ENCODE measurements around the gene KLHDC7A.

The KLHDC7A gene

GRCh38 chr1:18508084-18508483 is 27.4 kb downstream of the KLHDC7A start:
- no peak for DNase-seq (ENCODE audit: low read depth)

- no peak for DNase-seq (ENCODE audit: low read depth)
Measured at GRCh38 chr1:18511149-18511873, 30.6 kb downstream of the KLHDC7A start.

- DNase-seq (ENCODE audit: low read depth), result no peak
Measured at GRCh38 chr1:18511874-18512150, 31.1 kb downstream of the KLHDC7A start.

GRCh38 chr1:18512883-18513282 is 32.2 kb downstream of the KLHDC7A start:
- DNase-seq (ENCODE audit: low read depth), result no peak

GRCh38 chr1:18513995-18514394 is 33.3 kb downstream of the KLHDC7A start:
- DNase-seq (ENCODE audit: low read depth), result no peak

GRCh38 chr1:18515120-18515667 is 34.5 kb downstream of the KLHDC7A start:
- DNase-seq (ENCODE audit: low read depth), result no peak

- DNase-seq (ENCODE audit: low read depth), result no peak
Measured at GRCh38 chr1:18516473-18516872, 35.7 kb downstream of the KLHDC7A start.

GRCh38 chr1:18526436-18527275 is 45.9 kb downstream of the KLHDC7A start:
- DNase-seq (ENCODE audit: low read depth), result no peak

GRCh38 chr1:18527514-18527913 is 46.8 kb downstream of the KLHDC7A start:
- DNase-seq (ENCODE audit: low read depth), result no peak

- no peak for DNase-seq (ENCODE audit: low read depth)
Measured at GRCh38 chr1:18527921-18528320, 47.2 kb downstream of the KLHDC7A start.

GRCh38 chr1:18528616-18529015 is 47.9 kb downstream of the KLHDC7A start:
- no peak for DNase-seq (ENCODE audit: low read depth)

GRCh38 chr1:18529714-18530113 is 49.0 kb downstream of the KLHDC7A start:
- no peak for DNase-seq (ENCODE audit: low read depth)

GRCh38 chr1:18530587-18531502 is 50.1 kb downstream of the KLHDC7A start:
- no peak for DNase-seq (ENCODE audit: low read depth)

- DNase-seq (ENCODE audit: low read depth), result no peak
Measured at GRCh38 chr1:18531503-18531845, 50.7 kb downstream of the KLHDC7A start.

- no peak for DNase-seq (ENCODE audit: low read depth)
Measured at GRCh38 chr1:18532390-18533170, 51.9 kb downstream of the KLHDC7A start.

- DNase-seq (ENCODE audit: low read depth), result no peak
Measured at GRCh38 chr1:18533259-18533658, 52.5 kb downstream of the KLHDC7A start.

- DNase-seq (ENCODE audit: low read depth), result no peak
Measured at GRCh38 chr1:18534810-18535205, 54.1 kb downstream of the KLHDC7A start.
